Right lung (tissue), 5 donors: Measurements from ENCODE around the gene OR5B2. TPM values are rescaled to one million over a fixed set of nuclear protein-coding genes. Genes with fewer than 3 reads are reported as not detected.

Experiments
- polyA plus RNA-seq, 5 donors: library from polyadenylated mRNA; unstranded; fragments of 120-200 nt; gene quantifications; one replicate each; pipeline versions ENCODE4 v1.2.1 to v1.2.3, GENCODE V29; 2013; ENCODE audit warnings: inconsistent platforms in 1 of 5, low replicate concordance in 1 of 5; ENCODE audit not compliant: insufficient read length in 5 of 5, insufficient read depth in 1 of 5

Gene OR5B2
- polyA plus RNA-seq, 5 donors, result not detected

Other genes with a start within 250 kb of the OR5B2 start
- gene OR9Q2, start 239.1 kb downstream of the OR5B2 start, polyA plus RNA-seq, result not detected
- gene OR1S2, start 224.0 kb downstream of the OR5B2 start, polyA plus RNA-seq, result not detected
- not detected for gene OR1S1, start 215.4 kb downstream of the OR5B2 start, polyA plus RNA-seq
- under 1 TPM in 1 of 5 donors, not detected in 4; 0.30 TPM for gene OR10Q1, start 199.2 kb downstream of the OR5B2 start, polyA plus RNA-seq
- not detected for gene OR10W1, start 159.9 kb downstream of the OR5B2 start, polyA plus RNA-seq
- gene OR5B17, start 69.1 kb downstream of the OR5B2 start, polyA plus RNA-seq, result not detected
- not detected for gene OR5B3, start 21.2 kb downstream of the OR5B2 start, polyA plus RNA-seq
- not detected for gene OR5B12, start 14.1 kb upstream of the OR5B2 start, polyA plus RNA-seq
- not detected for gene OR5B21, start 80.0 kb upstream of the OR5B2 start, polyA plus RNA-seq
- 10 to 100 TPM in 3 of 5 donors, 1 to 10 TPM in 2; 8.1 to 10.6 (median 10.4) TPM for gene LPXN, start 147.7 kb upstream of the OR5B2 start, polyA plus RNA-seq
- 10 to 100 TPM; 50.6 to 62.4 (median 61.5) TPM for gene ZFP91, start 150.9 kb upstream of the OR5B2 start, polyA plus RNA-seq
- gene CNTF, start 194.5 kb upstream of the OR5B2 start, polyA plus RNA-seq, result 1 to 10 TPM in 4 of 5 donors, under 1 TPM in 1; 0.61 to 1.2 (median 1.0) TPM